Endothelial cell of coronary artery (primary cell): ENCODE measurements around the gene TMEM225B. TPM values are rescaled to one million over a fixed set of nuclear protein-coding genes. Genes with fewer than 3 reads are reported as not detected.

ENCODE experiments used
- total RNA-seq: library from RNA; depleted of rRNA; stranded (reverse); fragments of >200 nt; gene quantifications from 2 replicates; pipeline ENCODE4 v1.2.3, GENCODE V29; 2014

TMEM225B gene
- 0.19 TPM in 1 of 2 replicates, not detected in the other for total RNA-seq

GRCh38 chr7:99597762-99598501 is at the start of gene TMEM225B:
TSS of gene TMEM225B (plus strand) at chr7:99598267. CDS start at chr7:99604389, 6,122 bp downstream.

GRCh38 chr7:99551767-99552463 is 46.2 kb upstream of the TMEM225B start, which contains the start of gene FAM200A:
TSS of gene FAM200A (minus strand) at chr7:99552114. CDS start at chr7:99548407, 3,707 bp downstream.

GRCh38 chr7:99558306-99559174 is 39.5 kb upstream of the TMEM225B start, which contains the start of gene ZNF655:
TSS of gene ZNF655 (plus strand) at chr7:99558642. CDS start at chr7:99560560, 1,918 bp downstream.

GRCh38 chr7:99616359-99617191 is 18.5 kb downstream of the TMEM225B start, which contains the start of gene ZSCAN25:
TSS of gene ZSCAN25 (plus strand) at chr7:99616946. CDS start at chr7:99619607, 2,661 bp downstream.

Other genes with a start within 250 kb of the TMEM225B start
- 600 and 643 TPM in 2 replicates for gene ARPC1B, start 223.5 kb upstream of the TMEM225B start, total RNA-seq
- gene PDAP1, start 189.7 kb upstream of the TMEM225B start, total RNA-seq: 29.6 and 32.8 TPM in 2 replicates
- 120 TPM in 2 replicates for gene BUD31, start 189.3 kb upstream of the TMEM225B start, total RNA-seq
- gene PTCD1, start 159.5 kb upstream of the TMEM225B start, total RNA-seq: 4.0 and 5.9 TPM in 2 replicates
- 23.8 and 26.0 TPM in 2 replicates for gene CPSF4, start 159.3 kb upstream of the TMEM225B start, total RNA-seq
- gene ATP5MF, start 132.1 kb upstream of the TMEM225B start, total RNA-seq: 281 and 445 TPM in 2 replicates
- gene ZNF789, start 125.4 kb upstream of the TMEM225B start, total RNA-seq: 5.7 and 7.0 TPM in 2 replicates
- 24.7 and 28.4 TPM in 2 replicates for gene ZNF394, start 98.0 kb upstream of the TMEM225B start, total RNA-seq
- gene ZKSCAN5, start 93.6 kb upstream of the TMEM225B start, total RNA-seq: 10.4 and 11.8 TPM in 2 replicates
- gene FAM200A, start 46.2 kb upstream of the TMEM225B start, total RNA-seq: 4.9 and 5.9 TPM in 2 replicates
- gene ZNF655, start 39.6 kb upstream of the TMEM225B start, total RNA-seq: 9.3 and 26.9 TPM in 2 replicates
- 10.2 and 15.1 TPM in 2 replicates for gene ZSCAN25, start 18.7 kb downstream of the TMEM225B start, total RNA-seq
- gene CYP3A5, start 81.7 kb downstream of the TMEM225B start, total RNA-seq: not detected in 2 replicates
- gene CYP3A7, start 136.9 kb downstream of the TMEM225B start, total RNA-seq: not detected in 2 replicates
- not detected in 2 replicates for gene CYP3A4, start 185.9 kb downstream of the TMEM225B start, total RNA-seq
- not detected in 2 replicates for gene CYP3A43, start 229.7 kb downstream of the TMEM225B start, total RNA-seq